Lower leg skin (tissue), 4 donors: ENCODE results near the gene TNNT1. TPM values are rescaled to one million over a fixed set of nuclear protein-coding genes. Genes with fewer than 3 reads are reported as not detected.
"Not testable (repeated sequence)": the region's sequence is repeated elsewhere in the genome, so short reads cannot be mapped to it uniquely, and the experiment has no call there.

Experiments used
- DNase-seq, 2 donors: peaks; one replicate each; pipeline ENCODE4 v3.0.0-alpha.2; 2019; ENCODE audit warnings: low spot score in 2 of 2
- H3K4me3 ChIP-seq: fragments of 200-600 bp; sonication (generic); 2 replicates; pipeline ENCODE4 v1.5.1; 2017; ENCODE audit warnings: mild to moderate bottlenecking, low read depth; ENCODE audit not compliant: poor library complexity, severe bottlenecking
- POLR2A ChIP-seq, 2 donors: fragments of 450-650 bp; IDR thresholded peaks; one replicate each; pipeline ENCODE4 v1.6.1; 2016 to 2017; ENCODE audit warnings: antibody characterized with exemption in 2 of 2, mild to moderate bottlenecking in 1 of 2, moderate library complexity in 1 of 2
- WGBS, 2 donors: methylation state at CpG; one replicate each; pipeline ENCODE4 v1.1.5; 2018; 5-methylcytosine and 5-hydroxymethylcytosine counted together
- intact Hi-C: fragments of 100-400 bp; cut with DNase I; formaldehyde crosslinking; loops from one replicate; pipeline ENCODE4 v1.15.0; 2023; ENCODE audit warnings: low total_unique reads
- total RNA-seq, 4 donors: library from RNA; depleted of rRNA; stranded (reverse); fragments of >200 nt; gene quantifications; one replicate each; pipeline ENCODE4 v1.1.0, GENCODE V29; 2016
- TF ChIP-seq, protein P1 (sequence below), 3 donors: fragments of 450-650 bp; IDR thresholded peaks; one replicate each; pipeline ENCODE4 v1.5.1; 2016; ENCODE audit warnings: antibody characterized with exemption in 3 of 3, mild to moderate bottlenecking in 3 of 3, moderate library complexity in 2 of 3

TNNT1 gene
- total RNA-seq, 4 donors from 2014 or later, result 24.0 to 56.1 (median 42.6) TPM

DNA sequence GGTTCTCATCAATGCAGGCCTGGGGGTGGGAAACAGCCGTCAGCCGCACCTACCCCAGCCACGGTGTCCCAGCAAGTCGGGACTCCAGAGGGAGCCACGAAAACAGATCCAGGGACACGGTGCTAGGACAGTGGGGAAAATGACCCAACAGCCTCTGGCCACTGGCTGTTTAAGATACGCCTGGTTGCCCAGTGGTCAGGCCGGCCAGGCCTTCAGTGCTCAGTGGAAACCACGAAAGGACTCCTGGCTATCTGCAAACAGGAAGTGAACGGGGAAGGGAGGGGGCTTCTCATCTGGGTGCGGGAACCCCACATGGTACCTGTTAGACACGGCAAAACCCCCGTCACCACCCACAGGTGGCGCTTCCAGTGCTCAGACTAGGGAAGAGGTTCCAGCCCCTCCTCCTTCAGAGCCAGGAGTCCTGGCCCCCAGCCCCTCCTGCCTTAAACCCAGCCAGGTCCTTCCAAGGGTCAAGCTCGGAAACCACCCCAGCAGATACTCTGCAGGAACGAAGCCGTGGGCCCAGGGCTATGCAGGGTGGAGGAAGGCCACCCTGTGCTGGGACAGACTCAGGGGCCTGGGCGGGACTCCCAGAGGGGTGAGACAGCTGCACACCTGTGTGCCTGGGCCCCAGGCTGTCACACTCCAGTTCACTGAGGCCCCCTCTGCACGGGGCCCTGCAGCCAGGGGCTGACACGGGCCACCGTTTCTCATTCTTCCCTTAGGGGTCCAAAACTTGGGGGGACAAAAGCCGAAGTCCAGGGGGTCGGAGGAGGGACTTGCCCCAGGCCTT is 36.0 kb downstream of the TNNT1 start:
- WGBS, 2 donors, result 59 to 63% methylated on average over 17 to 23 of the region's 23 CpGs
- intact Hi-C loops, result no loop called here
- H3K4me3 ChIP-seq, result no peak overlapping the region
- DNase-seq, result no peak
- TF ChIP-seq POLR2A (IDR thresholded peaks at IDR 0.05), result no peak
- TF ChIP-seq, protein P1, sequence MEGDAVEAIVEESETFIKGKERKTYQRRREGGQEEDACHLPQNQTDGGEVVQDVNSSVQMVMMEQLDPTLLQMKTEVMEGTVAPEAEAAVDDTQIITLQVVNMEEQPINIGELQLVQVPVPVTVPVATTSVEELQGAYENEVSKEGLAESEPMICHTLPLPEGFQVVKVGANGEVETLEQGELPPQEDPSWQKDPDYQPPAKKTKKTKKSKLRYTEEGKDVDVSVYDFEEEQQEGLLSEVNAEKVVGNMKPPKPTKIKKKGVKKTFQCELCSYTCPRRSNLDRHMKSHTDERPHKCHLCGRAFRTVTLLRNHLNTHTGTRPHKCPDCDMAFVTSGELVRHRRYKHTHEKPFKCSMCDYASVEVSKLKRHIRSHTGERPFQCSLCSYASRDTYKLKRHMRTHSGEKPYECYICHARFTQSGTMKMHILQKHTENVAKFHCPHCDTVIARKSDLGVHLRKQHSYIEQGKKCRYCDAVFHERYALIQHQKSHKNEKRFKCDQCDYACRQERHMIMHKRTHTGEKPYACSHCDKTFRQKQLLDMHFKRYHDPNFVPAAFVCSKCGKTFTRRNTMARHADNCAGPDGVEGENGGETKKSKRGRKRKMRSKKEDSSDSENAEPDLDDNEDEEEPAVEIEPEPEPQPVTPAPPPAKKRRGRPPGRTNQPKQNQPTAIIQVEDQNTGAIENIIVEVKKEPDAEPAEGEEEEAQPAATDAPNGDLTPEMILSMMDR (IDR thresholded peaks at IDR 0.05), result no peak

DNA sequence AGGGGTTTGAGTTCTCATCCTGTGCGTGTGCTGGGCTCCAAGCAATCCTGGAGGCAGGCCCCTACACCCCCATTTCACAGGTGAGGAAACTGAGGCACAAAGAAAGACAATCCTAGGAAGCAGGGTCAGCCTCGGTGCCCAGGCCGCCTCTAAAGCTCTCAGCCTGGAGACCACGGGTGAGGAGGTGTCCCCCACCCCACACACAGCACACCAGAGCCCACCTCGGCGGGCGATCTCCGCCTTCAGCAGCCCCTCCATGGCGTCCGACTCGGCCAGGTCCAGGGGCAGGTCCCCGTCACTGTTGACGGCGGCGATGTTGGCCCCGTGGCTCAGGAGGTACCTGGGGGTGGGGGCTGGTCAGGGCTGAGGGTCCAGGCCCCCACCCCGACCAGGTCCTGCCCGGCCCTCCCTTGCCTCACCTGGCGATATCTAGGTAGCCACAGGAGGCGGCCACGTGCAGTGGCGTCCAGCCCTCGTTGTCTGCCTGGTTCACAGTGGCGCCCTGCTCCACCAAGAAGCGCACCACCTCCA is 36.7 kb downstream of the TNNT1 start:
- no peak overlapping the region for H3K4me3 ChIP-seq
- intact Hi-C loops, result no loop called here
- WGBS, 2 donors, result 87 to 91% methylated on average over 23 to 25 of the region's 25 CpGs
- no peak for DNase-seq
- TF ChIP-seq POLR2A (IDR thresholded peaks at IDR 0.05), result no peak
- TF ChIP-seq, protein P1 (IDR thresholded peaks at IDR 0.05), result no peak

DNA sequence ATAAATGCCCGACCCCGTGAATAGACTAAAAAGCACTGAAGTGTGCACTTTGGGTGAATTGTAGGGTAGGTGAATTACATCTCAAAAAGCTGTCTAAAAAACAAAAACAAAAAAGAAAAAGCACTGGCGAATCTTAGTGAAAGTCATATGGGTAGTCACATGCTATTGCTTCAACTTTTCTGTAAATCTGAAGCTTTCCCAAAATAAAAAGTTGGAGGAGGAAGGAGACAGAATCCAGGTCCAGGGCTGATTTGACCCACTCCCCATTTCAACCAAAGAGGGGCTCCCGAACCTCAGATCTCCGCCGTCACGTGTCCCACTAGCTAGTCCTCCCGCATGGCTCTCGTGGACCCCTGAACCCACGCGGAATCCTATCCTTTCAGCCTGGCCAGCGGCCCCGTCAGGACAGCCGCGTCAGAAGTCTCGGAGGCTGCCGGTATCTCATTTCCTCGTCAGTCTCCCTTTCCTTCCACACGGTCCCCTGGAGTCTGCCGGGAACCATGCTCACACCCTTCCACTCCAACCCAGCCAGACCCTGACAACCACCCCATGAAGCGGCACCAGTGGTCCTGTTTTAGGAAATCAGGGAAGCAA is 37.7 kb downstream of the TNNT1 start:
- intact Hi-C loops, result no loop called here
- no peak overlapping the region for H3K4me3 ChIP-seq
- TF ChIP-seq POLR2A (IDR thresholded peaks at IDR 0.05), result no peak
- TF ChIP-seq, protein P1 (IDR thresholded peaks at IDR 0.05), result no peak
- WGBS, 2 donors, result 64 to 75% methylated on average over 21 of the region's 21 CpGs
- no peak for DNase-seq

DNA sequence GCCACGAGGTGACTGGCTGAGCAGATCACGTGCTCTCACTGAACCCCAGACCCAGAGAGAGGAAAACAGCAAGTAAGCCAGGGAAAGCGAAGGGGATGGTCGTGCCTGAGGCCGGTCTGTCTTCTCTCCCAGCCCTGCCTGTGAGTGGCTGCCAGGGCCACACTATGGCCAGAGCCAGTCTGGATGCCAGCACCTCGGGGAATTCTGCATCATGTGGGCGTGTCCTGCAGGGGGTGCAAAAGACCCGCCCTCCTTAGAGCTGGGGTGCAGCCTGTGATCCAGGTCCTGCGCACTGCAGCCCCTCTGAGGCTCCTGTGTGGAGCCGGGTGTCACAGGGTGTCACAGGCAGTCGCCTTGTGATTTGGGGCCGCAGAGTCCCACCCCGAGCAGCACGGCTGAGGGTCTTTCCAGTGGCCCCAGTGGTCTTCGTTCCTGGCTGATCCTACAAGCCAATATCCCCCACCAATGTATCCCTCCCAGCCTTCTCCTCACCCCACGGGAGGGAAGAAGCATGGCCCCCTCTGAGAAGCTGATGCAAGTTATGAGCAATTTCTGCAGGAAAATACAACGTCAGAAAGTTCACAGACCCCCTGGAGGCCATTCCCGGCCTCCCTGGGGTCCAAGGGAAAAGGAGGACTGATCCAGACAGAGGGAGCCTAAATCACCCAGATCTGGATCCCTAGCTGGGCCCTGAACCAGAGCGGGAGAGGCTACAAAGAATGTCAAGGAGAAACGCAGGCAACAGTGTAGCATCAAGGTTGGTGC is 39.3 kb downstream of the TNNT1 start:
- intact Hi-C loops, result no loop called here

DNA sequence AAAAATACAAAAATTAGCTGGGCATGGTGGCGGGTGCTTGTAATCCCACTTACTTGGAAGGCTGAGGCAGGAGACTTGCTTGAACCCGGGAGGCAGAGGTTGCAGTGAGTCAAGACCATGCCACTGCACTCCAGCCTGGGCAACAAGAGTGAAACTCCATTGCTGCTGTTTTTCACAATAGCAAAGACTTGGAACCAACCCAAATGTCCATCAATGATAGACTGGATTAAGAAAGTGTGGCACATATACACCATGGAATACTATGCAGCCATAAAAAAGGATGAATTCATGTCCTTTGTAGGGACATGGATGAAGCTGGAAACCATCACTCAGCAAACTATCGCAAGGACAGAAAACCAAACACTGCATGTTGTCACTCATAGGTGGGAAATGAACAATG is 41.8 kb downstream of the TNNT1 start:
- DNase-seq, H3K4me3 ChIP-seq, intact Hi-C loops: not testable (repeated sequence)
- WGBS, 2 donors, result 93 to 98% methylated on average over 3 of the region's 3 CpGs

More for the DNA sequence above, 39.3 kb downstream of the TNNT1 start:
- no peak for DNase-seq
- WGBS, 2 donors, result 77 to 80% methylated on average over 19 to 20 of the region's 20 CpGs
- TF ChIP-seq, protein P1 (IDR thresholded peaks at IDR 0.05), result no peak
- TF ChIP-seq POLR2A (IDR thresholded peaks at IDR 0.05), result no peak
- no peak overlapping the region for H3K4me3 ChIP-seq

DNA sequence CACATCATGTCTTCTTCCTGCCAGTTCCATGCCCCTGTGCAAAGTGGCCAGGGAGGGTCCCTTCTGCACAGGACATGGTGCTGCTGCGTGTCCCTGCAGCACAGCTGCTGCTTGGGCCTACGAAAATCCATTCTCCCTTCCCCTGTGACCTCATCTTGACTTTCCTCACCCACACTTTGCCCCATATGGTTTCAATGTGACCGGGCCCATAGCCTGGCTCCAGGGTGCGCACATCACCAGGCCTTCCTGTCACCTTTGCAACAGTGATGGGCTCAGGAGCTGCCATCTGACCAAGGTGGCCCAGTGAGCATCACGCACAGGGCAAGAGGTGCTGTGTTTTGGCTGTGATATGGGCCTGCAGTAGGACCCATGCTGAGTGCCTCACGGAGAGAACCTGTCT is 42.4 kb downstream of the TNNT1 start:
- H3K4me3 ChIP-seq, result no peak overlapping the region
- intact Hi-C loops, result no loop called here
- no peak for DNase-seq
- TF ChIP-seq, protein P1 (IDR thresholded peaks at IDR 0.05), result no peak
- TF ChIP-seq POLR2A (IDR thresholded peaks at IDR 0.05), result no peak
- WGBS, 2 donors, result 83 to 91% methylated on average over 6 of the region's 6 CpGs
